Neural progenitor cell (in vitro differentiated cells): ENCODE results near the gene PIM2. TPM values are rescaled to one million over a fixed set of nuclear protein-coding genes. Genes with fewer than 3 reads are reported as not detected.

Experiments used
- DNase-seq: peaks from one replicate; pipeline ENCODE4 v3.0.0-alpha.2; 2016; ENCODE audit warnings: low spot score
- H2AFZ ChIP-seq: fragments of 200-600 bp; sonication (generic); replicated peaks from 2 replicates; pipeline ENCODE4 v1.6.1; 2016; ENCODE audit warnings: antibody characterized with exemption
- H3F3A ChIP-seq: fragments of 200-600 bp; sonication (generic); 2 replicates; pipeline ENCODE4 v1.6.1; 2016; ENCODE audit warnings: antibody characterized with exemption, low read depth
- H3K27ac ChIP-seq: fragments of 200-600 bp; sonication (generic); 2 replicates; pipeline ENCODE4 v1.5.1; 2016; ENCODE audit warnings: mild to moderate bottlenecking
- H3K27me3 ChIP-seq: fragments of 200-600 bp; sonication (generic); 2 replicates; pipeline ENCODE4 v1.6.1; 2016; ENCODE audit warnings: mild to moderate bottlenecking, moderate library complexity
- H3K36me3 ChIP-seq: fragments of 200-600 bp; sonication (generic); 2 replicates; pipeline ENCODE4 v1.5.1; 2016
- H3K4me1 ChIP-seq: fragments of 200-600 bp; sonication (generic); 2 replicates; pipeline ENCODE4 v1.6.1; 2016; ENCODE audit warnings: mixed run types
- H3K4me2 ChIP-seq: fragments of 200-600 bp; sonication (generic); 2 replicates; pipeline ENCODE4 v1.6.1; 2016
- H3K4me3 ChIP-seq: fragments of 200-600 bp; sonication (generic); 2 replicates; pipeline ENCODE4 v1.5.1; 2016
- H3K79me2 ChIP-seq: fragments of 200-600 bp; sonication (generic); 2 replicates; pipeline ENCODE4 v1.6.1; 2016; ENCODE audit warnings: low read depth
- H3K9ac ChIP-seq: fragments of 200-600 bp; sonication (generic); 2 replicates; pipeline ENCODE4 v1.6.1; 2016
- H3K9me3 ChIP-seq: fragments of 200-600 bp; sonication (generic); 2 replicates; pipeline ENCODE4 v1.5.1; 2016; ENCODE audit warnings: low read depth
- H4K20me1 ChIP-seq: fragments of 200-600 bp; sonication (generic); 2 replicates; pipeline ENCODE4 v1.6.1; 2016; ENCODE audit warnings: low read depth
- H3K27ac Mint-ChIP-seq: 3 replicates; pipeline ENCODE4 v1.8.0; 2021; ENCODE audit warnings: mixed read lengths
- H3K27me3 Mint-ChIP-seq: 2 replicates; pipeline ENCODE4 v1.8.0; 2022; ENCODE audit warnings: low read depth, mild to moderate bottlenecking, inconsistent platforms, moderate library complexity, mixed read lengths; ENCODE audit not compliant: insufficient read depth
- H3K36me3 Mint-ChIP-seq: 3 replicates; pipeline ENCODE4 v1.8.0; 2021; ENCODE audit warnings: mixed read lengths
- H3K4me1 Mint-ChIP-seq: 3 replicates; pipeline ENCODE4 v1.8.0; 2021; ENCODE audit warnings: mixed read lengths
- H3K4me3 Mint-ChIP-seq: 3 replicates; pipeline ENCODE4 v1.8.0; 2021; ENCODE audit warnings: mild to moderate bottlenecking, moderate library complexity, mixed read lengths
- H3K9me3 Mint-ChIP-seq: 3 replicates; pipeline ENCODE4 v1.8.0; 2020; ENCODE audit warnings: mixed read lengths
- EZH2 ChIP-seq: fragments of 200-600 bp; sonication (generic); IDR thresholded peaks from 2 replicates; pipeline ENCODE4 v1.6.1; 2017; ENCODE audit warnings: antibody characterized with exemption, mild to moderate bottlenecking, moderate library complexity
- EZH2phosphoT487 ChIP-seq: fragments of 200-600 bp; sonication (generic); IDR thresholded peaks from 2 replicates; pipeline ENCODE4 v1.6.1; 2017; ENCODE audit warnings: antibody characterized with exemption
- total RNA-seq: library from RNA; depleted of rRNA; stranded (reverse); fragments of >200 nt; gene quantifications from 2 replicates; pipeline ENCODE4 v1.2.3, GENCODE V29; 2015; ENCODE audit warnings: low replicate concordance
- TF ChIP-seq, protein P1 (sequence below): fragments of 200-600 bp; sonication (generic); IDR thresholded peaks from 2 replicates; pipeline ENCODE4 v1.5.1; 2017; ENCODE audit warnings: antibody characterized with exemption, mild to moderate bottlenecking

Gene PIM2
- total RNA-seq, 1 donor from 2014 or later, result 14.7 TPM

DNA sequence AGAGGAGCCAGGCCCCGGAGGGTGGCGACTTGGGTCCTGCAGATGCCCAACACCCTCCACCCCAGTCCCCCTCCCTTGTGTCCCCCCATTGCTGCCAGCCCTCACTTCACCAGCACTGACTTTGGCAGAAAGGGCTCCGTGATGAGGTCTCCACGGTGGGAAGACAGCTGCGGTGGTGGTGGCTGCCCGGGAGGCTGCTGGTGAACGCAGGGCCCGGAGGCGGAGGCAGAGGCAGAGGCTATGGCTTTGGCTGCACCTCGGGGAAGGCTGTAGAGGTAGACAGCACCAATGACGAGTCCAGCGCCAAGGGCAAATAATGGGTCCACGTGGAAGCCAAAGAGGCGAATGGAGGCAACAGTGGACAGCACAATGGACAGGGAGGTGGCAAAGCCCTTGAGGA lies 14.2 kb downstream of the PIM2 start:
- TF ChIP-seq EZH2phosphoT487, result no peak
- no peak for TF ChIP-seq EZH2
- TF ChIP-seq, protein P1, sequence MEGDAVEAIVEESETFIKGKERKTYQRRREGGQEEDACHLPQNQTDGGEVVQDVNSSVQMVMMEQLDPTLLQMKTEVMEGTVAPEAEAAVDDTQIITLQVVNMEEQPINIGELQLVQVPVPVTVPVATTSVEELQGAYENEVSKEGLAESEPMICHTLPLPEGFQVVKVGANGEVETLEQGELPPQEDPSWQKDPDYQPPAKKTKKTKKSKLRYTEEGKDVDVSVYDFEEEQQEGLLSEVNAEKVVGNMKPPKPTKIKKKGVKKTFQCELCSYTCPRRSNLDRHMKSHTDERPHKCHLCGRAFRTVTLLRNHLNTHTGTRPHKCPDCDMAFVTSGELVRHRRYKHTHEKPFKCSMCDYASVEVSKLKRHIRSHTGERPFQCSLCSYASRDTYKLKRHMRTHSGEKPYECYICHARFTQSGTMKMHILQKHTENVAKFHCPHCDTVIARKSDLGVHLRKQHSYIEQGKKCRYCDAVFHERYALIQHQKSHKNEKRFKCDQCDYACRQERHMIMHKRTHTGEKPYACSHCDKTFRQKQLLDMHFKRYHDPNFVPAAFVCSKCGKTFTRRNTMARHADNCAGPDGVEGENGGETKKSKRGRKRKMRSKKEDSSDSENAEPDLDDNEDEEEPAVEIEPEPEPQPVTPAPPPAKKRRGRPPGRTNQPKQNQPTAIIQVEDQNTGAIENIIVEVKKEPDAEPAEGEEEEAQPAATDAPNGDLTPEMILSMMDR, result no peak
- H3K79me2 ChIP-seq, result peaks cover 3% of the 10 kb centered on the region
- H3K27ac Mint-ChIP-seq, result no peak overlapping the region
- H4K20me1 ChIP-seq, result no peaks in the 10 kb centered on the region
- H3K9ac ChIP-seq, result no peak overlapping the region
- H3F3A ChIP-seq, result no peaks in the 10 kb centered on the region
- H3K27me3 Mint-ChIP-seq, result no peaks in the 10 kb centered on the region
- H3K4me2 ChIP-seq, result no peak overlapping the region
- no peak overlapping the region for H3K4me3 Mint-ChIP-seq
- no peak for DNase-seq
- no peaks in the 10 kb centered on the region for H3K4me1 Mint-ChIP-seq
- H3K4me3 ChIP-seq, result no peak overlapping the region
- no peaks in the 10 kb centered on the region for H3K36me3 ChIP-seq
- peaks cover 7% of the 10 kb centered on the region for H3K36me3 Mint-ChIP-seq
- no peaks in the 10 kb centered on the region for H3K27me3 ChIP-seq
- H2AFZ ChIP-seq, result no peak overlapping the region
- no peak overlapping the region for H3K27ac ChIP-seq
- H3K9me3 Mint-ChIP-seq, result peaks cover 17% of the 10 kb centered on the region
- H3K4me1 ChIP-seq, result no peaks in the 10 kb centered on the region
- H3K9me3 ChIP-seq, result no peaks in the 10 kb centered on the region

- DNase-seq, result no peak
- Histone ChIP-seq H3K4me3 (no peak overlapping the region), H4K20me1 (no peaks in the 10 kb centered on the region), H3K36me3 (no peaks in the 10 kb centered on the region), H3K4me1 (no peaks in the 10 kb centered on the region), H3K27me3 (no peaks in the 10 kb centered on the region), H3K4me2 (no peak overlapping the region), H2AFZ (no peak overlapping the region), H3K27ac (no peak overlapping the region), H3K9me3 (no peaks in the 10 kb centered on the region), H3K9ac (no peak overlapping the region), H3K79me2 (peaks cover 8% of the 10 kb centered on the region), H3F3A (no peaks in the 10 kb centered on the region)
- Mint-ChIP-seq H3K4me1 (no peaks in the 10 kb centered on the region), H3K4me3 (no peak overlapping the region), H3K9me3 (peaks cover 17% of the 10 kb centered on the region), H3K27ac (no peak overlapping the region), H3K36me3 (peaks cover 7% of the 10 kb centered on the region), H3K27me3 (no peaks in the 10 kb centered on the region)
- TF ChIP-seq EZH2phosphoT487, result no peak
- TF ChIP-seq, protein P1, result no peak
- no peak for TF ChIP-seq EZH2
Measured at GRCh38 chrX:48904180-48904579, 14.6 kb downstream of the PIM2 start.

DNA sequence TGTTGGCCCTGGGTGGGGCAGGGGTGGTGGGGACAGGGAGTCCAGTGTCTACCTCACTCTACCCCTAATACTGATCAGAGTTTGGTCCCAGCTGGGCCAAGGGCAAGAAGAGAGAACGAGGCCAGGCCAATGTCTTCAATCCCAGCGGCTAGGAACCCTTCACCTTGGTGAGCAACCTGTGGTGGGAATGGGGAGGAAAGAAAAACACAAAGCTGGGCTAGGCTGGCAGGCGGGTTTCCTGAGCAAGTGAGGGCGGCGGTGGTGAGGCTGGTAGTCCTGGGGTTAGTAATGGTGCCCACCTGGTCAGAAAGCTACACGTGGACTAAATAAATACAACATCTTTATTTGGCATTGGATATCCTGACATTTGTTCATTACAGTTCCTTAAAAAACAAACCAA lies 15.5 kb downstream of the PIM2 start:
- Mint-ChIP-seq H3K4me3 (no peak overlapping the region), H3K36me3 (peaks cover 7% of the 10 kb centered on the region), H3K9me3 (peaks cover 12% of the 10 kb centered on the region), H3K27me3 (peaks cover 2% of the 10 kb centered on the region), H3K4me1 (peaks cover 3% of the 10 kb centered on the region), H3K27ac (no peak overlapping the region)
- Histone ChIP-seq H3K79me2 (peaks cover 16% of the 10 kb centered on the region), H3K4me2 (no peak overlapping the region), H3F3A (no peaks in the 10 kb centered on the region), H3K27me3 (no peaks in the 10 kb centered on the region), H4K20me1 (no peaks in the 10 kb centered on the region), H3K4me3 (no peak overlapping the region), H3K36me3 (no peaks in the 10 kb centered on the region), H3K27ac (no peak overlapping the region), H3K4me1 (no peaks in the 10 kb centered on the region), H3K9ac (no peak overlapping the region), H2AFZ (no peak overlapping the region), H3K9me3 (no peaks in the 10 kb centered on the region)
- no peak for DNase-seq
- TF ChIP-seq EZH2 (no peak), EZH2phosphoT487 (no peak)
- TF ChIP-seq, protein P1, result no peak

GRCh38 chrX:48902776-48903175 lies 16.0 kb downstream of the PIM2 start:
- no peak overlapping the region for H2AFZ ChIP-seq
- Mint-ChIP-seq H3K36me3 (peaks cover 7% of the 10 kb centered on the region), H3K27ac (no peak overlapping the region), H3K27me3 (peaks cover 2% of the 10 kb centered on the region), H3K9me3 (peaks cover 12% of the 10 kb centered on the region), H3K4me1 (peaks cover 3% of the 10 kb centered on the region), H3K4me3 (no peak overlapping the region)
- no peak overlapping the region for H3K4me2 ChIP-seq
- H3K9me3 ChIP-seq, result no peaks in the 10 kb centered on the region
- no peaks in the 10 kb centered on the region for H3K4me1 ChIP-seq
- no peak overlapping the region for H3K9ac ChIP-seq
- H3F3A ChIP-seq, result no peaks in the 10 kb centered on the region
- no peak overlapping the region for H3K4me3 ChIP-seq
- no peak overlapping the region for H3K27ac ChIP-seq
- TF ChIP-seq, protein P1, result no peak
- TF ChIP-seq EZH2phosphoT487, result no peak
- TF ChIP-seq EZH2, result no peak
- no peaks in the 10 kb centered on the region for H4K20me1 ChIP-seq
- no peak for DNase-seq
- H3K27me3 ChIP-seq, result no peaks in the 10 kb centered on the region
- peaks cover 16% of the 10 kb centered on the region for H3K79me2 ChIP-seq
- no peaks in the 10 kb centered on the region for H3K36me3 ChIP-seq
